Epithelial cell of esophagus (primary cell): ENCODE data around the gene LGALS1.

Experiments
- DNase-seq: peaks from one replicate; pipeline ENCODE4 v3.0.0; 2010; ENCODE audit warnings: low read depth
- H3K4me3 ChIP-seq: 2 replicates; pipeline ENCODE4 v1.5.1; 2011; ENCODE audit warnings: mild to moderate bottlenecking, low read length, control low read depth
- TF ChIP-seq, protein P1 (sequence below): IDR thresholded peaks from 2 replicates; pipeline ENCODE4 v1.5.1; 2011; ENCODE audit warnings: low read depth, mild to moderate bottlenecking, low read length, control low read depth, inconsistent platforms; ENCODE audit not compliant: insufficient read depth; ENCODE audit errors: missing control alignments

The LGALS1 gene

DNA sequence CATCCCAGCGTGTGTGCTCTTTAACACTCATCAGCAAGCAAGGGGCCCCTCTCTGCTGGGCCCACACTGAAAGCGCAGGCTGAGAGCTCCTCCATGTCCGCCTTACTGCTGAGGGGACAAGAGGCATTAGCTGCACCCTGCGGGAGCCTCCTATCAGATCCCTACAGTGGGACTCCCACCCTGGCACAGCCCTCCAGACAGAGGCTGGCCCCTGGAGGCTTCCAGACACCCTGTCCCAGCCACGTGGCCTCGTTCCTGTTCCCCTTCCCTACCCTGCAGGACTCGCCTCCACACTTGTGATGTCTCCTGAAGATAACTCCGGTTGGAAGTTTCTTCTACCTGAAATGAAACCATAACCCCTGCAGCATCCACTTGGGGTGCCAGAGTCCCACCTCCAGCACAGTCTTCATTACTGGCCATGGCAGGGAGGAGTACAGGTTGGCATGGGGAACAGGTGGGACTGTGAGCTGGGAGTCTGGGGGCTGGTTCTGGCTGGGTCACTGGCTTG lies 41.0 kb upstream of the LGALS1 start:
- TF ChIP-seq, protein P1, sequence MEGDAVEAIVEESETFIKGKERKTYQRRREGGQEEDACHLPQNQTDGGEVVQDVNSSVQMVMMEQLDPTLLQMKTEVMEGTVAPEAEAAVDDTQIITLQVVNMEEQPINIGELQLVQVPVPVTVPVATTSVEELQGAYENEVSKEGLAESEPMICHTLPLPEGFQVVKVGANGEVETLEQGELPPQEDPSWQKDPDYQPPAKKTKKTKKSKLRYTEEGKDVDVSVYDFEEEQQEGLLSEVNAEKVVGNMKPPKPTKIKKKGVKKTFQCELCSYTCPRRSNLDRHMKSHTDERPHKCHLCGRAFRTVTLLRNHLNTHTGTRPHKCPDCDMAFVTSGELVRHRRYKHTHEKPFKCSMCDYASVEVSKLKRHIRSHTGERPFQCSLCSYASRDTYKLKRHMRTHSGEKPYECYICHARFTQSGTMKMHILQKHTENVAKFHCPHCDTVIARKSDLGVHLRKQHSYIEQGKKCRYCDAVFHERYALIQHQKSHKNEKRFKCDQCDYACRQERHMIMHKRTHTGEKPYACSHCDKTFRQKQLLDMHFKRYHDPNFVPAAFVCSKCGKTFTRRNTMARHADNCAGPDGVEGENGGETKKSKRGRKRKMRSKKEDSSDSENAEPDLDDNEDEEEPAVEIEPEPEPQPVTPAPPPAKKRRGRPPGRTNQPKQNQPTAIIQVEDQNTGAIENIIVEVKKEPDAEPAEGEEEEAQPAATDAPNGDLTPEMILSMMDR: peak; percentile 33
- DNase-seq: no peak
- H3K4me3 ChIP-seq: no peak overlapping the region

DNA sequence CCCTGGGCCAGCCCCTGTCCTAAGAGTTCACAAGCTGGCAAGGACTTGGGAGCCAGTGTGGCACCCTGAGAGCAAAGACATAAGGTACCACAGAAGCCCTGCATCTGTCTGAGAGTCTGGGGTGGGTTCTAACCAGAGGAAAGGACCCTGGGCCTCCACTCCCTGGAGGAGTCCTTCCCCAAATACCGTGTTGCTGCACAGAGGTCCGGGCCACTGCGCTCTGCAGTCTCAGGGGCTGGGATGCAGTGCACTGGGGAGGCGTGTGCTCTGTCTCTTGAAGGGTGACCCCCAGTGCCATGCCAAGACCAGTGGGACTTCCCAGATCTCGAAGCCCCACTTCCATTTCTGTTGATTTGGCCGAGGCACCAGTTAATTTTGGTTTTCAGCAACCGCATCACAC lies 40.3 kb upstream of the LGALS1 start:
- TF ChIP-seq, protein P1: no peak
- H3K4me3 ChIP-seq: no peak overlapping the region
- DNase-seq: no peak

DNA sequence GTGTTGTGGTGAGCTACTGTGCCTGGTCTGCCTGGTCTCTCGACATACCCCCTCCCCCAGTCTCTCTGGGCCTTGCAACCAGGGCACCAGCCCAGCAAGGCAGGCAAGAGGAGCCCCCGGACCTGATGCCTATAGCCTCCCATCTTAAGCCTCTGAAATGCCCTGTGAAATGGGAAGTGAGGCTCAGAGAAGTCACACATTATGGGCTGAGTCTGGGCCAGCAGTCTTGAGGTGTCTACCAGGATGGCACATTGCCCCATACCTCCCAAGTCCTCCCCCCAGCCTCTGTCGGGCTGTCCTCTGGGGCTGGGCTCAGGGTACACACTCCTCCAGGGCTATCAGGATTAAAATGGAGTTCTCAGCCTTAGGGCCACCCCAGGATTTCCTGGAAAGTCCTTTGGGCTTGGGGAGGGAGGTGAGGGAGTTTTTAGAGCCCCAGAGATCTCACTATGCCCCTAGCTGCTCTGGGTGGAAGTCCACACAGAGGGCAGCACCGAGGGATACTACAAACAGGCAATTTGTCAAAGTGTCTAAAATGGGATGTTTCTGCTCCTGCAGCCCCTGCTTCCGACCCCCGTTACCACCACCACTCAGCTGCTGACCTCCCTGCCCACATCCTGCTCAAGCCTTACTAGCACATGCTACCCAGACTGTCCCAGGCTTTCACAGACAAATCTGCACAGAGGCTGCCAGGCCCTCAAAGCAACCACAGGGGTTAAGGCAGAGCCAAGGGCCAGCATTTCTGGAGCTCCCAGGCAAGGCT lies 39.1 kb upstream of the LGALS1 start:
- no peak overlapping the region for H3K4me3 ChIP-seq
- DNase-seq: no peak
- TF ChIP-seq, protein P1: peak; percentile 25

DNA sequence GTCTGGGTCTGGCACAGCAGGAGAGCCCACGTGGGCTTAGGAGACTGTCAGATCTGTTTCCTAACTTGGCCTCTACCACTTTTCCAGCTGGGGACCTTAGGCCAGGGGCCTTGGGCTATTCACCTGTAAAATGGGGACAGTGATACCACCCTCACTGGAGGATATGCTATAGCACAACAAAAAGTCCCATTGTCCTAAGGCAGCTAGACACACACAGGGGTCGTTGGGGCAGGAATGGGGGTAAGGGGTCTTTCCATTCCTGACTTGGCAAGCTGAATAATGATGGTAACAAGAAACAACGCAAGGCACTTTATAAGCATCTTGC lies 38.5 kb upstream of the LGALS1 start:
- TF ChIP-seq, protein P1: no peak
- H3K4me3 ChIP-seq: no peak overlapping the region
- DNase-seq: no peak

DNA sequence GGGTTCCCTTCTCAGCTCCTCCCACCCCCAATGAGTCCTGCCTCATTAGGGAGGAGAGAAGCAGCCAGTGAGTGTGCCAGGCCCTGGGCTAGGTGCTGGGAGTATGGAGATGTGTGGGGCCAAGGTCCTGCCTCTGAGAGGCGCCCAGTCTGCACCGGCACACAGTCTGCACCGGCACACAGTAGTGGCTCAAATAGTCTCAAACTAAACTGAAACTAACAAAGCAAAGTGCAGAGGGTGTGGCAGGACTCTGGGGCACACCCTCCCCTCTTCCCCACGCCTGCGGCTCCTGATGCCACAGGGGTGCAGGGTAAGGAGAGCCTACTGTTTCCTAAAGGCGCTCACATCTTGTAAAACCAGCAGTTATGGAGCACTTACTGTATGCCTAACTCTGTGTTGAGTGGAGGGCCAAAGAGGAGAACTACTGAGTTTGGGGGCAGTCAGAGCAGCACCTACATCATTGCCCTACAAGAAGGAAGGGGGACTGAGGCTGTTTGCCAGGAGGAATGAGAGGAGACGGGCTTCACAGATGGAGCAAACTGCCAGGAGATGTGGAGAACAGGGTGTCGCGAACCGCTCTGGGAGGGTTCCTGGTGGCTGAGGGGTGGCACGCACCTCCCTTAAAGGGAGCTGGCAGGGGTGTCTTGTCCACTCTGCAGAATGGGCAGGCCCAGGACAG lies 36.9 kb upstream of the LGALS1 start:
- DNase-seq: peak; percentile 39
- peak overlapping the region; percentile 95 for H3K4me3 ChIP-seq
- TF ChIP-seq, protein P1: no peak

DNA sequence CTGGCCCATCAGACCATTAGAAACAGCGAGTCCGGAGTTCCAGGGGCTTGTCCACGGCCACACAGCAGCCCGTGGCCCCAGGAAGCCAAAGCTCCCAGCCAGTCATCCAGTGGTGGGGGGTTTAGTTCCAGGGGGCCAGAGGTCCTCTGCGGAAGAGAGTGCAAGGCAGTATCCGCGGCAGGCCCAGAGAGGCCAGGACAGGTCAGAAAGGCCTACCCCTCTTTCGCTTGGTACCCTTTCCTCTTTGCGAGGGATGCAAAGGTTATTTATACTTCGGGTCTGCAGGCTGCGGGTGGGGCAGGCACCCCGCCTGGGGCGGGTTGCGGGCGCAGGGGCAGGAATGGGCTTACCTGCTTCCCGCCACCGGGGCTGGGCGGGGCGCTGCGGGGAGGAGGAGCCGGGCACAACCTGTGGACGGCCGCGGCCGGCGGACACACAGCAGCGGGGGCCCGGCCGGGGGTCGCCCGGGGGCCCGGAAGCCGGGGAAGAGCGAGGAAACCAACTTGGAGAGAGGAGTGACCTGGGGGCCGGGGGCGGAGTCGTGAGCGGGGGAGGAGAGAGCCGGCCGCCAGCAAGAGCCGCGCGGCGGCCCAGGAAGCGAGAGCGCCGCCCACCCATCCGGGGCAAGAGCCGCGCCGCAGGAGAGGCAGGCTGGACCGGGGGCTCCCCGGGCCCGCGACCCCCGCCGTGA lies 36.2 kb upstream of the LGALS1 start, which contains the start of gene SH3BP1:
TSS of gene SH3BP1 (plus strand) at position 600 of the 691 bp plus-strand sequence. CDS start 119 bp downstream, outside the sequence.
- TF ChIP-seq, protein P1: no peak
- H3K4me3 ChIP-seq: peak within 1 kb of the TSS; percentile 95
- DNase-seq: peak; percentile 49
